Muscle layer of duodenum (tissue), 2 donors: Measurements from ENCODE around the gene CSTB.

Source experiments
- H3K27ac ChIP-seq: one replicate; pipeline ENCODE4 v1.7.0; 2013; ENCODE audit warnings: mild to moderate bottlenecking, low read length
- H3K27me3 ChIP-seq: one replicate; pipeline ENCODE4 v1.7.0; 2013; ENCODE audit warnings: low read depth, mild to moderate bottlenecking, control low read depth, low read length
- H3K36me3 ChIP-seq, 2 donors: one replicate each; pipeline ENCODE4 v1.7.0; 2013; ENCODE audit warnings: low read length in 2 of 2, control low read depth in 1 of 2, mild to moderate bottlenecking in 1 of 2; ENCODE audit not compliant: insufficient read depth in 2 of 2, control insufficient read depth in 1 of 2
- H3K4me1 ChIP-seq, 2 donors: one replicate each; pipeline ENCODE4 v1.7.0; 2013; ENCODE audit warnings: low read length in 2 of 2, mild to moderate bottlenecking in 2 of 2, control low read depth in 1 of 2, moderate library complexity in 1 of 2; ENCODE audit not compliant: insufficient read depth in 2 of 2, control insufficient read depth in 1 of 2
- H3K4me3 ChIP-seq, 2 donors: one replicate each; pipeline ENCODE4 v1.7.0; 2013; ENCODE audit warnings: low read length in 2 of 2, low read depth in 1 of 2, mild to moderate bottlenecking in 1 of 2
- H3K9me3 ChIP-seq, 2 donors: one replicate each; pipeline ENCODE4 v1.7.0; 2013; ENCODE audit warnings: low read length in 2 of 2, control low read depth in 1 of 2, mild to moderate bottlenecking in 1 of 2; ENCODE audit not compliant: control insufficient read depth in 1 of 2
- donor health status: healthy.

CSTB gene

GRCh38 chr21:43739621-43740435 lies 36.3 kb downstream of the CSTB start:
- H3K4me3 ChIP-seq: no peak overlapping the region
- H3K36me3 ChIP-seq: peaks cover 12 to 16% of the 10 kb centered on the region in 2 donors
- no peaks in the 10 kb centered on the region for H3K27me3 ChIP-seq
- H3K4me1 ChIP-seq: peaks cover 0 to 8% of the 10 kb centered on the region in 2 donors
- H3K9me3 ChIP-seq: no peaks in the 10 kb centered on the region
- no peak overlapping the region for H3K27ac ChIP-seq

- Histone ChIP-seq H3K9me3 (no peaks in the 10 kb centered on the region), H3K4me1 (peaks cover 0 to 18% of the 10 kb centered on the region in 2 donors), H3K4me3 (no peak overlapping the region), H3K36me3 (peaks cover 7 to 8% of the 10 kb centered on the region in 2 donors), H3K27ac (no peak overlapping the region), H3K27me3 (no peaks in the 10 kb centered on the region)
These were observed 38.8 kb downstream of the CSTB start for GRCh38 chr21:43737158-43737950.

DNA sequence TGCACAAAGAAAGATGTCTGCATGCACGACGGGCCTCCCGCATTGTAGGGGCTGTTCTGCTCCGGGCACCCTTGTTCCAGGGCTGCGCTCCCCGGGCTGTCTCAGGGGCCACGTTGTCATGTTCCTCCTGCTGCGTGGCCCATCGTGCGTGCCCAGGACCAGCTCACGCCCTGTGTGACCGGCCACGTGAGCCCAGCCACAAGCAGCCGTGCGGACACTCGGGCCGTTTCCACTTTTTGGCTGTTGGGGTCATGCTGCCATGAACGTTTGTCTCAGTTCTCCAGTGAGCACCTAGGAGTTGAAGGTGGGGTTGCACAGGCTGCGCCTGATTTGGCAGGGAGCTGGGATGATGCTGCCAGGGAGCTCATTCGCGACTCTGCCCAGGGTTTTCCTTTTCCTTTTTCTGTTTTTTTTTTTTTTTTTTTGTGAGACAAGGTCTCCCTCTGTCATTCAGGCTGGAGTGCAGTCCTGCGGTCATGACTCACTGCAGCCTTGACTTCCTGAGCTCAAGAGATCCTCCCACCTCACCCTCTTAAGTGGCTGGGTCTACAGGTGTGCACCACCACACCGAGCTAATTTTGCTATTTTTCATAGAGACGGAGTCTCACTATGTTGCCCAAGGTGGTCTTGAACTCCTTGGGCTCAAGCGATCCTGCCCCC lies 39.8 kb downstream of the CSTB start:
- H3K4me1 ChIP-seq: peaks cover 0 to 23% of the 10 kb centered on the region in 2 donors
- H3K36me3 ChIP-seq: peaks cover 7 to 8% of the 10 kb centered on the region in 2 donors

GRCh38 chr21:43735236-43736091 lies 40.6 kb downstream of the CSTB start:
- Histone ChIP-seq H3K36me3 (peaks cover 7 to 8% of the 10 kb centered on the region in 2 donors), H3K4me3 (no peak overlapping the region), H3K9me3 (no peaks in the 10 kb centered on the region), H3K4me1 (peaks cover 0 to 23% of the 10 kb centered on the region in 2 donors), H3K27me3 (no peaks in the 10 kb centered on the region), H3K27ac (no peak overlapping the region)

More for the DNA sequence above, 39.8 kb downstream of the CSTB start:
- Histone ChIP-seq H3K27me3 (no peaks in the 10 kb centered on the region), H3K9me3 (no peaks in the 10 kb centered on the region), H3K27ac (no peak overlapping the region), H3K4me3 (no peak overlapping the region)

- H3K4me3 ChIP-seq: no peak overlapping the region
- peaks cover 0 to 27% of the 10 kb centered on the region in 2 donors for H3K4me1 ChIP-seq
- H3K27ac ChIP-seq: no peak overlapping the region
- no peaks in the 10 kb centered on the region for H3K27me3 ChIP-seq
- no peaks in the 10 kb centered on the region for H3K9me3 ChIP-seq
- peaks cover 7 to 8% of the 10 kb centered on the region in 2 donors for H3K36me3 ChIP-seq
These were observed 41.2 kb downstream of the CSTB start for GRCh38 chr21:43734928-43735229.

GRCh38 chr21:43734131-43734927 lies 41.8 kb downstream of the CSTB start:
- H3K27me3 ChIP-seq: no peaks in the 10 kb centered on the region
- H3K4me1 ChIP-seq: peaks cover 0 to 32% of the 10 kb centered on the region in 2 donors
- no peak overlapping the region for H3K4me3 ChIP-seq
- no peaks in the 10 kb centered on the region for H3K9me3 ChIP-seq
- peaks cover 7 to 8% of the 10 kb centered on the region in 2 donors for H3K36me3 ChIP-seq
- H3K27ac ChIP-seq: no peak overlapping the region

- Histone ChIP-seq H3K27me3 (no peaks in the 10 kb centered on the region), H3K27ac (no peak overlapping the region), H3K9me3 (no peaks in the 10 kb centered on the region), H3K4me1 (peaks cover 0 to 35% of the 10 kb centered on the region in 2 donors), H3K36me3 (peaks cover 7 to 8% of the 10 kb centered on the region in 2 donors), H3K4me3 (no peak overlapping the region)
These were observed 42.5 kb downstream of the CSTB start for GRCh38 chr21:43733529-43734071.

DNA sequence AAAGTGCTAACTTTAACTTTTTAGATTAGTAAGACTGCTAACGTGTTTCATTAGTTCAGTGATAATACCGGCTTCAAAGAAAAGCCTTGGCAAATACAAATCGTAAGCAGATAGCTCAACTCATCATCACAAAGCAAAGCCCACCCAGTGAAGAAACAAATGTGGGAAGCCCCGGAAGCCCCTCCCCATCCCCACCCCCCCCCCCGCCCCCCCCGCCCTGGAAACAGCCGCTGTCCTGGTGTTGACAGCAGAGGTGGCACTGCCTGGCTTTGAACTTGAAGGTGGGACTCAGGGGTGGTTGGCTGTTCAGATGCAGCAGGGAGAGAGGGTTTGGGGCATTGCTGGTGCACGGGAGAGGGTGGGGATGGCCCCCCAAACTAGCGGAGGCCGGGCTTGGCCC lies 43.0 kb downstream of the CSTB start:
- no peaks in the 10 kb centered on the region for H3K9me3 ChIP-seq
- H3K36me3 ChIP-seq: peaks cover 4 to 7% of the 10 kb centered on the region in 2 donors
- peaks cover 1 to 38% of the 10 kb centered on the region in 2 donors for H3K4me1 ChIP-seq
- no peaks in the 10 kb centered on the region for H3K27me3 ChIP-seq
- H3K4me3 ChIP-seq: no peak overlapping the region
- no peak overlapping the region for H3K27ac ChIP-seq

- H3K9me3 ChIP-seq: no peaks in the 10 kb centered on the region
- H3K36me3 ChIP-seq: peaks cover 4 to 7% of the 10 kb centered on the region in 2 donors
- H3K27me3 ChIP-seq: no peaks in the 10 kb centered on the region
- H3K4me3 ChIP-seq: no peak overlapping the region
- H3K4me1 ChIP-seq: peaks cover 11 to 47% of the 10 kb centered on the region in 2 donors
- H3K27ac ChIP-seq: peak overlapping the region; percentile 39
These were observed 44.0 kb downstream of the CSTB start for GRCh38 chr21:43731891-43732711.
